HG03280 (cell line): ENCODE results near the gene TMEM108.

Source experiments
- ATAC-seq: cut with Tn5 transposase; IDR thresholded peaks from one replicate; pipeline ENCODE4 v1.9.1; 2021; ENCODE audit warnings: mild to moderate bottlenecking, moderate library complexity; ENCODE audit not compliant: unreplicated experiment

The TMEM108 gene

GRCh38 chr3:133053532-133053931, 15.3 kb downstream of the TMEM108 start:
- ATAC-seq: no peak

- ATAC-seq: no peak
These were observed 16.4 kb downstream of the TMEM108 start for GRCh38 chr3:133054586-133054985.

GRCh38 chr3:133055339-133055738, 17.1 kb downstream of the TMEM108 start:
- ATAC-seq: no peak

DNA sequence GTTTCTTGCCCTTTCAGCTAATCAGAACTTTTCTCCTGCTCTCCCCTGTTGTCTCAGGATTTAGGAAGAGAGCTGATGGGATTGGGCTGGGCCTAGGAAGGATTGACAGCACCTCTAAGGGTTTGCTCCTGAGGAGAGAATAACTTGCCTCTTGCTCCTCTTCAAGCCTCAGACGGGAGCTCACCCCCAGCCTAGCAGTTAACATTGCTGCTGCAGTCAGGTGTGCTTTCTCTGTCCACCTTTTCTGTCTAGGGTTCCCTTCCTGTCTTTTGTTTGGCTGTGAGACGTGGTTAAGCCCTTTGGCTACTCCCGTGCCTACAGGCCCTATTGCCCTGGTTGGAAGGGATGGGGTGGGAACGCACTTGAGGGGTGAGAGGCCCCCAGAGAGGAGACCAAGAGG, 20.1 kb downstream of the TMEM108 start:
- no peak for ATAC-seq

DNA sequence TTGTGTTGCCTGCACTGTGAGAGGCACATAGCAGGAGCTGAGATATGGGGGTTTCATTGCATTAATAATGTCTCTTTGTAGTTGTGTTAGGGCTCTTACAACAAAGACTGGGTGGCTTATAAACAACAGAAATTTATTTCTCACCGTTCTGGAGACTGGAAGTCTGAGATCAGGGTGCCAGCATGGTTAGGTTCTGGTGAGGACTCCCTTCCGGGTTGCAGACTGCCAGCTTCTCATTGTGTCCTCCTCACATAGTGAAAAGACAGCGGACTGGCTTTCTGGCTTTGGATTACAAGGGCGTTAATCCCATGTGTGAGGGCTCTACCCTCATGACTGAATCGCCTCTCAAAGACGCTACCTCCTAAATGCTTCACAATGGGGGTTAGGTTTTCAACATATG, 20.6 kb downstream of the TMEM108 start:
- ATAC-seq: no peak

DNA sequence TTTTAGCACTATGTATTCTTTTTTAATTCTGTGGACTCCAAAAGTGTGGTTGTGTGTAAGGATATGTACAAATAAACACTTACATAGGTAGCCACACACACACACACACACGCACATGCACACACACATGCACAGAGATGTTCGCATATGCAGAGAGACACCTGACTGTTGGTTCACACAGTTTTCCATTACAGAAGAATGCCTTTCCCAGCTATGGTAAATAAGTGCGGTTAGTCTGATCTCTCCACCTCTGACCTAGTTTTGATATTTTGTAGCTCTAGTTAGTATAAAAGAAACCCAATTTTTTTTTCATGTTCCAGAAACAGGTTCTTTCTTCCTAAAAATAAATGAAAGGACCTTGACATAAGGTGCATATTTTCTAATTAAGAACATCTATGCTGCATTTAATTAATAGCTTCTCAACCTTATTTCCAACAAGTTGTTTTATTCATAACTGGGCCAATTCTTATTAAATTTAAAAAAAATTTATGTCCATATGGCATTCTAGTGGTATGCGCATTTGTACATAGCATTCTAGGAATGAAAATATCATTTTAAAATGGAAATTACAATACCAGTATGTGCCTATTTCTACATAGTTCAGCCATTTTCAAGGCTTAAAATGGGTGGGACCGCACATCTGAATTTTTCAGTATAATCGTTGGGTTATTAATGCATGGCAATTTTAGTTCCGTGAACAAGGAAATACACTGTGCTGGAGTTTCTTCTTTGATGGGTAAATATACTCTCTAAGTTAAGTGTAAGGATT, 27.2 kb downstream of the TMEM108 start:
- no peak for ATAC-seq

DNA sequence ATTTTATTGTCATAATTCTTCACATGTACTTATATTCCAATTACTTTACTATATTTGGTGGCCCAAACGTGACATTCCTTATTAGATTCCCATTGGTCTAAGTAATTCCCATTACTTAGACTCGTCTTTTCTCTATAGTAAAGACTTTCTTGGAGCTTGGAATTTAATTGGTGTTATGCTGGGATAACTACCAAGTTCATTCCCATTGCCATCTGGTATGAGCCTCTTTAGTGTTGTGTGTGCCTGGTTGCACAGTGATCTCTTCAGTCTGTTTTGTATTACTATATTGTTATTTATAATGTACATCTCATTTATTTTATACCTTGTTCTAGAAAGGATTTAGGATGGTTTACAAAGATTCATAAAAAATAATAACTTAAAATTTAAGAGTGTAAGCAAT, 27.8 kb downstream of the TMEM108 start:
- ATAC-seq: no peak

GRCh38 chr3:133069556-133070286, 31.5 kb downstream of the TMEM108 start:
- ATAC-seq: no peak

DNA sequence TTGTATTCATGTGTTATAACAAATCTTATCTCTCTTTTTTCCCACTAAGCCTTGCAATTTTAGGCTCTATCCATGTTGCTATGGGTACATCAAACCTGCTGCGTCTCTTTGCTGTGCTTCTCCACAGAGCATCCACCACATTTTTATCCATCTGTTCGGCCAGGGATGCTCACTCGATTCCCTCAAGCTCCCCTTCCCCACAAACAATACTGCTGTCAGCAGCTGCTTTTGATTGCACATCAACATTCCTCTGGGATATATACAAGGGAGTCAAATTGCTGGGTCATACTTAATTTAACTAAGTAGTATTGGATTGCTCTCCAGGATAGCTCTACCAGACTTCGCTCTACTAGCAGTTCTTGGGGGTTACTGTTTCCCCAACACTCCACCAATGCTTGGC, 36.8 kb downstream of the TMEM108 start:
- no peak for ATAC-seq

GRCh38 chr3:133077688-133078087, 39.5 kb downstream of the TMEM108 start:
- ATAC-seq: no peak

- no peak for ATAC-seq
These were observed 41.4 kb downstream of the TMEM108 start for GRCh38 chr3:133079621-133080020.

DNA sequence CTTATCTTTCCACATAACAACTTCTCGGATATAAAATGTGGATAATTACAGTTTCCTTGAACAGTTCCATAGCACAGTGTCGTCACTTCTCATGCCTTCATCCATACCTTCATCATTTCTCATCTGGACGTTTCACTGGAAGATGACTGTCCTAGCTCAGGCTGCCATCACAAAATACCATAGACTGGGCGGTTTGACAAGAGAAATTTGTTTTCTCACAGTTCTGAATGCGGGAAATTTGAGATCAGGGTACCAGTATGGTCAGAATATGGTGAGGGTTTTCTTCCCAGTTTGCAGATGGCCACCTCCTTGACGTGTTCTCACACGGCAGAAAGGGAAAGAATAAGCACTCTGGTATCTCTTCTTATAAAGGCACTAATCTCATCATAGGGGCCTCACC, 42.8 kb downstream of the TMEM108 start:
- no peak for ATAC-seq

DNA sequence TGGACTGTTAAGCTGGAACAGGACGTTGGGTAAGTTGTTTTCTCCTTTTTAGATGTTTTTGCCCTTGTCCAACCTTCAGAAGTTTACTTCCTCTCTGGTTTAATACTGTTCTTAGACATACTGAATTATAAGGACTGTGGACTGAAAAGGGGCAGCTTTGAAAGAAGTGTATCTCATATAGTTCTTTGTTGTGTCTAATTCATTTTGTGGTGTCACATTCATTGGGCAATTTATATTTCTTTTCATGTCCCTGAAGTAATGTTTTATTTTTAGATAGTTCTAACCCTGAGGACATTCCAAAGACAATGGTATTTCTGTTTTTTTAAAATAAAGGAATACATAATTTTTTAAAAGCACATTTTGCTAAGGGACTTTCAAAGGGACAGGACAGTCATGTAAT, 45.2 kb downstream of the TMEM108 start:
- ATAC-seq: no peak

DNA sequence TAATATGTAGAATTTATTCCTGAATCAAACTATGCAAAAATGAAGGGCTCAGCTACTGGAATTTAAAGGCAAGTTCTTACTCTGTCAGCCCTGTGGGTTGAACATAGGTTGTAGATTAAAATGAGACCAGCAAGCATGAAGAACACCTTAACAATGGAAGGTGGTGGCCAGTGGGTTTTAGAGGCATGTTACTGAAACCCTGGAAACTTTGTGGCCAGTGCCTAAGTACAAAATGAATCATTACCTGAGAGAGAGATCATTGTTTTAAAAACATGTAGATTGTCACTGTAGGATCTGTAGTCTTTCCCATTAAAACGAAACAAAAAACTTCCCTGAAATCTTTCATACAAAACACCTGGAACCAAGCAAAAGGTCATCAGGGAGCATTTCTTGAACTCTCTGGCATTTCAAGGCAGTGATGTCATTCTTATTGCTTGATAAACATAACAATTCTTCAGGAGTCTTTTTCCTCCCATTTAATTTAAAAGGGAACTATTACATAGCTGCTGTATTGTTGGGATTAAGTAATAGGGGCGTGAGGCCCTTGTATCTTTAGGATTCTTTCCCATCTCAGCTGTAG, 51.8 kb downstream of the TMEM108 start:
- no peak for ATAC-seq

DNA sequence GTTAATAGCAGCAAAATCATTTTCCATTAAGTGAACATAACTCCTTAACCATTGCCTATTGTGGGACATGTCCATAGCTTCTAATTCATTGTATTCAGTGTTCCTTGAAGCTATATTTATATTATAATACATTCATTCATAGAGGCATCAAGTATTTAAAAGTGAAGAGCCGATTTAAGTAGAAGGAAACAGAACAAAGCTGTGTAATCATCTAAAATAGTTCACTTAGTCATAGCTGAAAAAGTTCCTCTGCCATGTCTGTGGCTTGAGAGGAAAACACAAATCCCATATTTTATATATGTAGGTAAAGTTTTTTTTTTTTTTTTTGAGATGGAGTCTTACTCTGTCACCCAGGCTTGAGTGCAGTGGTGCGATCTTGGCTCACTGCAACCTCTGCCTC, 54.5 kb downstream of the TMEM108 start:
- no peak for ATAC-seq

DNA sequence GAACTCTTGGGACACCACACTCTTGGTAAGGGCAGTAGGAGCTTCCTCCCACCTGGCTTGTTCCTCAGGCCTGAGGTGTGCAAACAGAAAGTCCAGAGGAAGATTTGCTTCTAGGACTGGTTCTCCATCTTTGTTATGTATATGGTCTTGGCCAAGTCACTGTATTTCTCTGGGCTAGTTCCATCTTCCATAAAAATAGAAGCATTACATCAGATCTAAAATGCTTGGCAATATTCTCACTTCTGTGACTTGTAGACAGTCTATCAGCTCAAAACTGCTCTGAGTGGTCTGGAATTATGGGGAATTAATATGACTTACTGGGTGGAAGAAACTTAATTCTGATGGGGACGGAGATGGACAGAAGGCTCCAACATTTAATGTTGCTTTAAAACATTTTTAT, 55.2 kb downstream of the TMEM108 start:
- no peak for ATAC-seq

DNA sequence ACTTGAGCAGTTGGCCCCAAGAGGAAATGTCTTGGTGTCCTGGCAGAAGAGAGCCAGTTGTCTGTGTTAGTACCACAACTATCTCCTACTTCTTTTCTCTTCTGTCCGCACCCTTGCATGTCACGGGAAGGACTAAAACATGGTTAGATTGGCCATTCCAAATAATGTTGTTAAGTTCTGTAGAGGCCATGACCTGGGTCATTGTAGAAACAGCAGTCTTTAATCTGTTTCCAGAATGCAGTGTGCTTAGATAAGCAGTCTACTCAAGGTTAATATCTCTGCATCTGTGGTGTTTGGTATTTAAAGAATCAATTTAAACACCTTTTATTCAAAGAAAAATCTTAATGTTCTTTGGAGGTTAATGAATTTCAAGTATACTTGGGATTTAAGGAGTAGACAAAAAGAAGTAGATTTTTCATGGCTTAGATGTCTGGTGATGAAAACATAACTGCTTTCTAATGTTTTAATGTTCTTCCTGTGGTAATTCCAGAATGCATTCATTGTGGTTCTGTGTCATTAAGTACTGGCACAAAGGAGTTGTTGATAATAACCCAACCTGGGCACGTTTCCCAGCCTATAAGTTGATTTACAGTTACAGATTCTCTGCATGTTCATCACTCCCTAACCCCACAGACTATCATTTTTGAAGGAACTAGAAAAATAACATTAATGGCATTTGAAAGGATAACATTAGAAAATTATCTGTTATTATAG, 58.9 kb downstream of the TMEM108 start:
- no peak for ATAC-seq

DNA sequence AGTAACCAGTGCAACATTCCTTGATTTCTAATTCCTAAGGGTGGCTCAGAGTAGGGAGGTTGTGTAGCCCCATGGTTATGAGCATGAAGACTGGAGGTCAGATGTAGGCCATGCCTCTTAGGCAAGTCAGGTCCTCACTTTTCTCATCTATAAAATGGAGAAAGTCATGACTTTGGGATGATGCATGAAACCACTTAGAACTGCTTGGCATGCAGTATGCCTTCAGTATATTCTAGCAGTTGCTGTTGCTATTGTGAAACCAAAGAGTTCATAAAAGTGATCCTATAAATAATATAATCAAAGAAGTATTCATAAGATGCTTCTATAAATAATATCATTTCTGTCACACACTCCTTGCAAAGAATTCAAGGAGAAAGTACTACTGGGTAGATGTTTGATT, 65.5 kb downstream of the TMEM108 start:
- ATAC-seq: no peak

- no peak for ATAC-seq
These were observed 68.0 kb downstream of the TMEM108 start for GRCh38 chr3:133106169-133106568.

DNA sequence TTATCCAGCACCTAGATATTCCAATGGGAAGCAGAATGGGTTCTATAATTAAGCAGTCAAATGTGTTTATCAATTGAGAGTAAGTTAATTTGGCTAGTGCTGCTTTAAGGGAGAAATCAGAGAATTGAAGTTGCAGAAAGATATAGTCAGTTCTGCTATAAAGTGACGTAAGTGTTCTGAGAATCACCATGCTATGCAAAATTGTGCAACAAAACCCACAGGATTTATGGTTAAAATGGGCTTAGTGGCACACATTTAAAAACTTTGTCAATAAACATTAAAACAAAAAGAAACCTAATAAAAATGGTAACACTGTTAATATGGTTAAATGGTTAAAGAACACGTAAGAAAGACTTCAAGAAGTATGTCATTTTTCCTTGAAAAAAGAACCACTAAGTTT, 74.5 kb downstream of the TMEM108 start:
- no peak for ATAC-seq

DNA sequence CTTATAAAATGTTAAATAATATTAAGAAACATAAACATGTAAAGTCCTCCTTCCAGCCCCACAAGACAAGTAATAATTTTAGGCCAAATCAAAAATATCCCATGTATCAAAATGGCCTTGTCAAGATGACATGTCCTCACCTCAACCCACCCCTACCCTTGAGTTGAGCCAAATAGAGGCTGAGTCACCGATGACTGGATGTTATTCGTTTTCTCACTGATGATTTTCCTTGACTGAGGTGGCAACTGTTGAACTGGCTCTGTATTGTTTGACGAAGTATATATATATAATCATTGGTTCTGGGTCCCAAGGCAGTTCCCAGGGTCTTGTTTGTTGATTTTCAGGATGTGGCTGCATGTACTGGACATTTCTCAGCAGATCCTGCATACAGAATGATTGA, 75.3 kb downstream of the TMEM108 start:
- no peak for ATAC-seq
